WI38 (cell line): ENCODE measurements around the gene LMF1.

Source experiments
- H3K4me3 ChIP-seq: 2 replicates; pipeline ENCODE4 v1.5.1; 2011; ENCODE audit warnings: low read depth, mild to moderate bottlenecking, control low read depth, low read length
- TF ChIP-seq, protein P1 (sequence below): IDR thresholded peaks from 2 replicates; pipeline ENCODE4 v1.5.1; 2012; ENCODE audit warnings: low read depth, mild to moderate bottlenecking, control low read depth, low read length

LMF1 gene

DNA sequence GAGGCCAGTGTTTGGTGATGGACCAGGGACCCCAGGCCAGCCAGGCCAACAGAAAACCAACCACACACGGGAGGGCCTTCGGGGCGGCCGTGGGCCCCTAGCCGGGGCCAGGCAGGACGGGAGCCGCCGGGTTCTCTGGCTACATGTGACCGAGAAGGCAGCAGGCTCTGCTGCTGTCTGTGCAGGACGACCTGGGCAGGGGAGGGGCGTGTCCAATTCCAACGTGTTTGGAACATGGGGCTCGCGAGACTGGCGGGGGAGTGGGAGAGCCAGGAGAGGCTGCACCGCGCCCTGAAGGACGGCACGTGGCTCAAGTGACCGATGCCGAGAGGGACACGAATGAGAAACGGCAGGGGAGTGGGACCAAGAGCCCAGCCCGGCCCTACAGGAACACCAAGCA lies 75.4 kb downstream of the LMF1 start:
- H3K4me3 ChIP-seq = no peak overlapping the region
- TF ChIP-seq, protein P1, sequence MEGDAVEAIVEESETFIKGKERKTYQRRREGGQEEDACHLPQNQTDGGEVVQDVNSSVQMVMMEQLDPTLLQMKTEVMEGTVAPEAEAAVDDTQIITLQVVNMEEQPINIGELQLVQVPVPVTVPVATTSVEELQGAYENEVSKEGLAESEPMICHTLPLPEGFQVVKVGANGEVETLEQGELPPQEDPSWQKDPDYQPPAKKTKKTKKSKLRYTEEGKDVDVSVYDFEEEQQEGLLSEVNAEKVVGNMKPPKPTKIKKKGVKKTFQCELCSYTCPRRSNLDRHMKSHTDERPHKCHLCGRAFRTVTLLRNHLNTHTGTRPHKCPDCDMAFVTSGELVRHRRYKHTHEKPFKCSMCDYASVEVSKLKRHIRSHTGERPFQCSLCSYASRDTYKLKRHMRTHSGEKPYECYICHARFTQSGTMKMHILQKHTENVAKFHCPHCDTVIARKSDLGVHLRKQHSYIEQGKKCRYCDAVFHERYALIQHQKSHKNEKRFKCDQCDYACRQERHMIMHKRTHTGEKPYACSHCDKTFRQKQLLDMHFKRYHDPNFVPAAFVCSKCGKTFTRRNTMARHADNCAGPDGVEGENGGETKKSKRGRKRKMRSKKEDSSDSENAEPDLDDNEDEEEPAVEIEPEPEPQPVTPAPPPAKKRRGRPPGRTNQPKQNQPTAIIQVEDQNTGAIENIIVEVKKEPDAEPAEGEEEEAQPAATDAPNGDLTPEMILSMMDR = no peak

DNA sequence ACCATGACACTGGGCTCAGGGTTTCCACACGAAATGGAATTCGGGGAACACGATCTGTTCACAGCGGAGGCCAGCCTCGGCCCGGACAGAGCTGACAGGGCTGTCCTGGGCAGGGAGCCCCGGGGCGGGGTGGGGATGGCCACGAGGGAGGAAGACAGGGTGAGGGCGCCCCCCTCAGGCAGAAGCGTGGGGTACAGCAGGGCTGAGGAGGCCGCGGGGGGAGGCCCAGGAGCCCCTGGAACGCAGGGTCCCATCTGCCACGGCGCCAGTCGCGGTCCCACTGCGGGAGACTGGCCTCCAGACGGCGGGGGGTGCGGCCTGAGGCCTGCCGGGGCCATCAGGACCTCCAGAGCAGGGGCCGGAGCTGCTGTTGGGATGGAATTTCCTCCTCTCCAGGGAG lies 75.9 kb downstream of the LMF1 start:
- H3K4me3 ChIP-seq = no peak overlapping the region
- TF ChIP-seq, protein P1 = no peak

DNA sequence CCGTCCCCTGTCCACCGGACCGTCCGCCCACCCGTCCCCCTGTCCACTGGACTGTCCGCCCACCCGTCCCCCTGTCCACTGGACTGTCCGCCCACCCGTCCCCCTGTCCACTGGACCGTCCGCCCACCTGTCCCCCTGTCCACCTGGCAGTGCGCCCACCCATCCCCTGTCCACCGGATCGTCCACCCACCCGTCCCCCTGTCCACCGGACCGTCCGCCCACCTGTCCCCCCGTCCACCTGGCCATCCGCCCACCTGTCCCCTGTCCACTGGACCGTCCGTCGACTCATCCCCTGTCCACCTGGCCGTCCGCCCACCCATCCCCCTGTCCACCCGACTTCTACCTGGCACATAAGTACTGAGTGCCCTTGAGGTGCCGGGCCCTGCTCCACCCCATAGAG lies 76.6 kb downstream of the LMF1 start:
- no peak overlapping the region for H3K4me3 ChIP-seq
- TF ChIP-seq, protein P1 = no peak

DNA sequence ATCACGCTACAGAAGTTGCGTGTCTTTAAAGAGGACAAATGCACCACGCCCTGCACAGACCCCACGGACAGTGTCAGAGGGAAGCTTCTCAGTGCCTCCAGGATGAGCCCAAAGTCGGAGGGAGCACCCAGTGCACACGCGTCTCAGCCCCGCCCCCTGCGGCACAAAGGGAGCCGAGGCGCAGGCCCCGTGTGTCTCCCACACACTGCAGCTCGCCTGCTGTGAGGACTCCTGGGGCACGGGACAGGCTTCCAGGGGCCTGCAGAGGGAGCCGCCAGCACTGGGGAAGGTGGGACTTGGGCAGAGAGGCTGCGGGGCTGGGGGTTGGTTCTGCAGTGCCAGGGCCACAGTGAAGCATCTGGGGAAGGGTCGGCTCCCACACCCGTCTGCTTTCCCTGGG lies 77.4 kb downstream of the LMF1 start:
- no peak overlapping the region for H3K4me3 ChIP-seq
- TF ChIP-seq, protein P1 = no peak

DNA sequence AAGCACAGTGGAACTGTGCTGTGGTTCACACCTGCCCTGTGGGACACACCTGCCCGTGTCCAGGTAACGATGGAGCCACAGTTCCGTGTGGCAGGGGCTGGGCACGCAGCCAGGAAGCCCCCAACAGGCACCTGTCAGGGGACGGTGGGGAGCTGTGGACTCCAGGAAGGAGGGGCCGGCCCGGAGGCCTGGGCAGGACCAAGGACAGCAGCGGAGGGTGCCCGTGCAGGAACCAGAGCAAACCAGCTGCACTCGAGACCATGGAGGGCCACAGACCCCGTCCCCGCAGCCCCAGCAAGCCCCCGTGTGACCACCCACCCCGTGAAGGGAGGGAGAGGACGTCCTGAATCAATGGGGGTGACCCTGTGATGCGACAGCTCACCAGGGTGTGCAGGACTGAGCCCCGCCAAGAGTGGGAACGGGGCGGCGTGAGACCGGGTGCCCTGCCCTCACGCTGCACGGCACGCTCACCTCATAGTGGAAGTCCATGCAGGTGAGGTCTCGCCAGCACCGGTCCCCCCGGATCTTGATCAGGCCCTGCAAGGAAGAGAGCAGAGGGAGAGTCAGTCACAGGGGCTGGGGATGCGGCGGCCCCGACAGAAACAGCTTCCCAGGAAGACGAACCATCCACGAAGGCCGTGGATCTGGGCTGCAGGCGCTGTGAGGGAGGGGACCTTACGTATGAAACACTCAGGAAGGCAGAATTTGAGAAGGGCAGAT lies 78.1 kb downstream of the LMF1 start:
- TF ChIP-seq, protein P1 = no peak
- H3K4me3 ChIP-seq = no peak overlapping the region

DNA sequence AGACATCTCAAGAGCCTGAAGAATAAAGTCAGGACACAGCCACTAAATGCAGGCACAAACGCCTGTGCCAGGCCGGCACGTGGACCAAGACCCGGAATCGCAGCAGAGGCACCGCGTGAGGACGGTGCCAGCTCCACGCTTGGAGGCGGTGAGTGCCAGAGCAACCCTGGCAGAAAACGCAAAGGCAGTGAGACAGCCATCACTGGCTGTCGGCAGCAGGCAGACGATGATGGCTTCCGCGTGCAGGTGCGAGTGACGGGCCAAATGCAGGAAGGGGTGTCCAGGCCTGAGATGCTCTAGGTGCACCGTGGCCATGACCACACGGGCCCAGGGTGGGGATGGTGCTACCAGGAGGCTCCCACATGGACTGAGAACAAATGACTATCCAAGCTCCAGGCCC lies 78.8 kb downstream of the LMF1 start:
- TF ChIP-seq, protein P1 = no peak
- H3K4me3 ChIP-seq = no peak overlapping the region

DNA sequence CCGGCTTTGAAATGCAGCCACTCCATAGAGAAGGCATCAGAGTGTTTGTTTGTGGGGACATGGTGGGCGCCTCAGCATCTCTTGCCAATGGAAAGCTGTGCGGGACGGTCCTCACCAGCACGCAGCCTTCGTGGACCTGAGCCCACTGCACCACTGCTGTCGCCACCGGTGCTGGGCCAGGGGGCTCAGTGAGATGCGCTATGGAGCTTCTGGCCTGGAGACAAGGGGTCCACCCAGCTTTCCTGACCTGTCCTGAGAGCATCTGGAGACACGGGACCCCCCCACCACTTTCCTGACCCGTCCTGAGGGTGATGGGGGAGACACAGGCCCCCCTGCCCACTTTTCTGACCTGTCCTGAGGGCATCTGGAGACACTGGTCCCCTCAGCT lies 79.4 kb downstream of the LMF1 start:
- H3K4me3 ChIP-seq = no peak overlapping the region
- TF ChIP-seq, protein P1 = no peak
